PC-9 (cell line): ENCODE measurements around the gene ZNF236. TPM values are rescaled to one million over a fixed set of nuclear protein-coding genes. Genes with fewer than 3 reads are reported as not detected.
"Not testable (repeated sequence)": the region's sequence is repeated elsewhere in the genome, so short reads cannot be mapped to it uniquely, and the experiment has no call there.

Source experiments
- BruUV-seq: library from RNA; stranded (reverse); fragments of 400-500 nt; replicated peaks from 2 replicates; lab custom pipeline; 2021; lab: Mats Ljungman, UMichigan
- CTCF ChIA-PET: fragments of 300-600 bp; sonication (Branson Sonifier 250); formaldehyde crosslinking; loops from one replicate; lab custom pipeline; 2022; ENCODE audit warnings: antibody characterized with exemption; lab: Charles Lee
- POLR2A ChIA-PET: fragments of 300-600 bp; sonication (Branson Sonifier 250); formaldehyde crosslinking; loops from one replicate; lab custom pipeline; 2022; ENCODE audit warnings: antibody characterized with exemption; ENCODE audit not compliant: unreplicated experiment; lab: Charles Lee
- DNase-seq, 2 experiments: peaks; one replicate each; pipeline versions ENCODE4 v3.0.0 to v3.0.0-alpha.2; 2015 to 2022; ENCODE audit warnings: mixed read lengths in 1 of 2
- H2AFZ ChIP-seq: fragments of 200-600 bp; sonication (generic); 2 replicates; pipeline ENCODE4 v1.8.1; 2017; ENCODE audit warnings: antibody characterized with exemption
- H3F3A ChIP-seq: fragments of 200-600 bp; sonication (generic); 2 replicates; pipeline ENCODE4 v1.8.1; 2017; ENCODE audit warnings: antibody characterized with exemption, mild to moderate bottlenecking, low read depth; ENCODE audit not compliant: insufficient read depth
- H3K27ac ChIP-seq: fragments of 200-600 bp; sonication (generic); 2 replicates; pipeline ENCODE4 v1.6.1; 2016; ENCODE audit warnings: mixed run types
- H3K27me3 ChIP-seq: fragments of 200-600 bp; sonication (generic); 2 replicates; pipeline ENCODE4 v1.6.1; 2016; ENCODE audit warnings: low read depth, mixed run types; ENCODE audit not compliant: insufficient read depth
- H3K36me3 ChIP-seq: fragments of 200-600 bp; sonication (generic); 2 replicates; pipeline ENCODE4 v1.6.1; 2016; ENCODE audit warnings: low read depth, mixed run types
- H3K4me1 ChIP-seq: fragments of 200-600 bp; sonication (generic); replicated peaks from 2 replicates; pipeline ENCODE4 v1.6.1; 2016; ENCODE audit warnings: mixed run types; ENCODE audit not compliant: insufficient read depth
- H3K4me2 ChIP-seq: fragments of 200-600 bp; sonication (generic); 2 replicates; pipeline ENCODE4 v1.6.1; 2017; ENCODE audit warnings: mixed run types
- H3K4me3 ChIP-seq: fragments of 200-600 bp; sonication (generic); 2 replicates; pipeline ENCODE4 v1.6.1; 2016; ENCODE audit warnings: mixed run types
- H3K79me2 ChIP-seq: fragments of 200-600 bp; sonication (generic); 2 replicates; pipeline ENCODE4 v1.6.1; 2017; ENCODE audit warnings: low read depth, mixed run types
- H3K9me2 ChIP-seq: fragments of 200-600 bp; sonication (generic); 2 replicates; pipeline ENCODE4 v1.8.1; 2017; ENCODE audit warnings: mild to moderate bottlenecking; ENCODE audit not compliant: insufficient read depth
- H3K9me3 ChIP-seq: fragments of 200-600 bp; sonication (generic); 2 replicates; pipeline ENCODE4 v1.8.1; 2016; ENCODE audit warnings: low read depth; ENCODE audit not compliant: insufficient read depth
- H4K20me1 ChIP-seq: fragments of 200-600 bp; sonication (generic); 2 replicates; pipeline ENCODE4 v1.8.1; 2017; ENCODE audit not compliant: insufficient read depth
- EZH2 ChIP-seq: fragments of 200-600 bp; sonication (generic); IDR thresholded peaks from 2 replicates; pipeline ENCODE4 v1.8.0; 2017; ENCODE audit warnings: antibody characterized with exemption, low read depth
- intact Hi-C: fragments of 100-400 bp; cut with micrococcal nuclease; formaldehyde crosslinking; loops from one replicate; pipeline ENCODE4 v1.10.0; 2022; ENCODE audit not compliant: unreplicated experiment
- total RNA-seq: library from RNA; stranded (reverse); gene quantifications from 2 replicates; pipeline ENCODE4 v1.2.3, GENCODE V29; 2021
- TF ChIP-seq, protein P1 (sequence below): fragments of 200-600 bp; sonication (generic); conservative IDR thresholded peaks from 2 replicates; pipeline ENCODE4 v1.6.1; 2017; ENCODE audit warnings: mixed run types, antibody characterized with exemption, mild to moderate bottlenecking, moderate library complexity

Gene ZNF236
- total RNA-seq, 1 experiment from 2014 or later: 10.8 TPM

DNA sequence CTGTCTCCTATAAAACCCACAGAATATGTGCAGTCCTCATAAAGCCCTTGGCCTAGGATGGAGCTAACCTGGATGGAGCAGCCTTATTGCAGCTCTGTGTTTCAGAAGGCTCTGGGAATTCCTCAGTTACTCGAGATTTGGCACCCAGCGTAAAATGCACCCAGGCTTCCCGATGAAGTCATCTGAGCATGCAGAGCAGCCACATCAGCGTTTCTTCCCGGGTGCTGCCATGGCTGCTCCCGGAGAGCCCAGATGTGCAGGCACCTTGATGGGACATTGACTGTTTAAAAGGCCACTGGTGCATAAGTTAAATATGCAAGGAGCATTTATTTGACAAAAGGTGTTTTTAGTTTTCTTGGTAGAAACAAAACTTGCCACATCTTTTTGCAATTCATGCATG is 195.0 kb downstream of the ZNF236 start:
- Histone ChIP-seq H3K79me2 (peaks cover 8% of the 10 kb centered on the region; the same call in 1 of the 2 replicates), H3K4me1 (no peaks in the 10 kb centered on the region), H3F3A (no peaks in the 10 kb centered on the region), H3K9me3 (no peaks in the 10 kb centered on the region), H3K4me2 (no peak overlapping the region), H3K4me3 (no peak overlapping the region), H3K9me2 (no peaks in the 10 kb centered on the region), H2AFZ (no peak overlapping the region), H3K27ac (no peak overlapping the region), H4K20me1 (peaks cover 17% of the 10 kb centered on the region), H3K36me3 (peaks cover 8% of the 10 kb centered on the region; the same call in 1 of the 2 replicates), H3K27me3 (no peaks in the 10 kb centered on the region)
- ChIA-PET CTCF (no interaction called here), POLR2A (no interaction called here)
- BruUV-seq: no TSS peak
- TF ChIP-seq EZH2: no peak
- TF ChIP-seq, protein P1, sequence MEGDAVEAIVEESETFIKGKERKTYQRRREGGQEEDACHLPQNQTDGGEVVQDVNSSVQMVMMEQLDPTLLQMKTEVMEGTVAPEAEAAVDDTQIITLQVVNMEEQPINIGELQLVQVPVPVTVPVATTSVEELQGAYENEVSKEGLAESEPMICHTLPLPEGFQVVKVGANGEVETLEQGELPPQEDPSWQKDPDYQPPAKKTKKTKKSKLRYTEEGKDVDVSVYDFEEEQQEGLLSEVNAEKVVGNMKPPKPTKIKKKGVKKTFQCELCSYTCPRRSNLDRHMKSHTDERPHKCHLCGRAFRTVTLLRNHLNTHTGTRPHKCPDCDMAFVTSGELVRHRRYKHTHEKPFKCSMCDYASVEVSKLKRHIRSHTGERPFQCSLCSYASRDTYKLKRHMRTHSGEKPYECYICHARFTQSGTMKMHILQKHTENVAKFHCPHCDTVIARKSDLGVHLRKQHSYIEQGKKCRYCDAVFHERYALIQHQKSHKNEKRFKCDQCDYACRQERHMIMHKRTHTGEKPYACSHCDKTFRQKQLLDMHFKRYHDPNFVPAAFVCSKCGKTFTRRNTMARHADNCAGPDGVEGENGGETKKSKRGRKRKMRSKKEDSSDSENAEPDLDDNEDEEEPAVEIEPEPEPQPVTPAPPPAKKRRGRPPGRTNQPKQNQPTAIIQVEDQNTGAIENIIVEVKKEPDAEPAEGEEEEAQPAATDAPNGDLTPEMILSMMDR: no peak
- intact Hi-C loops: no loop called here
- DNase-seq: no peak

DNA sequence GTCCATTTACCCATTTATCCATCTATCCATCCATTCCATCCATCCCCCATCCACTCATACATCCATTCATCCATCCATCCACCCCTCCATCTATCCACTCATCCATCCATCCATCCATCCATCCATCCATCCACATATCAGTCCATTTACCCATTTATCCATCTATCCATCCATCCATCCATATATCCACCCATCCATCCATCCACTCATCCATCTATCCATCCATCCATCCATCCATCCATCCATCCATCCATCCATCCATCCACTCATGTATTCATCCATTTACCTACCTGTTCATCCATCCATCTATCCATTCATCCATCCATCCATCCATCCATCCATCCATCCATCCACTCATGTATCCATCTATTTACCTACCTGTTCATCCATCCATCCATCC is 196.3 kb downstream of the ZNF236 start:
- H3F3A ChIP-seq, H3K79me2 ChIP-seq, H3K9me2 ChIP-seq, H3K9me3 ChIP-seq, H3K4me1 ChIP-seq, BruUV-seq, H3K4me3 ChIP-seq, H3K27me3 ChIP-seq, H2AFZ ChIP-seq, H3K27ac ChIP-seq, DNase-seq, H3K36me3 ChIP-seq, POLR2A ChIA-PET, H3K4me2 ChIP-seq, CTCF ChIA-PET, intact Hi-C loops: not testable (repeated sequence)
- peaks cover 20% of the 10 kb centered on the region for H4K20me1 ChIP-seq

DNA sequence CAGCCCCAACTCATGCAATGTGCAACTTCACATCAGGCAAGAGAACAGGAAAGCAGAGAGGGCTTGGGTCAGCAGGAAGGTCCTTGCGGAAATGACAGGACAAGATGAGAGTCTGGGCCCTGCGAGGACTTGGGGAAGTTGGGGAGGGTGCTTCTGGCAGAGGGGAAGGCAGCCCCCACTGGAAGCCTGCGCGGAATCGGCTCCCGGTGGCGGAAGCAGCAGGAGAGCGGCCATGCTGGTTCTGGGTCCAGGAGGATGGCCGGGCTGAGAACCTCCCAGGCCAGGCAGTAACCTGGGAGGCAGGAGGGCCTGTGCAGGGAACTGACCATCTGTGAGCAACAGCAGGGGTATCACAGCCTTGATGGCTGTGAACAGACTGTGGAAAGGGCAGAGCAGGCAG is 197.3 kb downstream of the ZNF236 start:
- H3K4me1 ChIP-seq: no peaks in the 10 kb centered on the region
- no peak overlapping the region for H3K27ac ChIP-seq
- H3K36me3 ChIP-seq: peaks cover 8% of the 10 kb centered on the region; the same call in 1 of the 2 replicates
- POLR2A ChIA-PET: no interaction called here
- H3K9me2 ChIP-seq: no peaks in the 10 kb centered on the region
- H3K9me3 ChIP-seq: no peaks in the 10 kb centered on the region
- peaks cover 20% of the 10 kb centered on the region for H4K20me1 ChIP-seq
- no peak overlapping the region for H2AFZ ChIP-seq
- no peak overlapping the region for H3K4me3 ChIP-seq
- BruUV-seq: no TSS peak
- no peak for DNase-seq
- TF ChIP-seq, protein P1: no peak
- no peak for TF ChIP-seq EZH2
- no peaks in the 10 kb centered on the region; the same call in 1 of the 2 replicates for H3K79me2 ChIP-seq
- no peaks in the 10 kb centered on the region for H3F3A ChIP-seq
- CTCF ChIA-PET: no interaction called here
- intact Hi-C loops: no loop called here
- H3K4me2 ChIP-seq: no peak overlapping the region
- no peaks in the 10 kb centered on the region for H3K27me3 ChIP-seq
